ENCODE results near the gene EVL.

Gene EVL

GRCh38 chr14:100132161-100132902 is 67.1 kb downstream of the EVL start:
- Histone ChIP-seq H3K27ac (replicated peaks) (no peak overlapping the region), H3K27me3 (ENCODE audit: insufficient read depth, poor library complexity, severe bottlenecking) (no peaks in the 10 kb centered on the region), H3K4me3 (replicated peaks; ENCODE audit: insufficient read depth, low read length) (no peak overlapping the region)
- TF ChIP-seq CTCF (IDR thresholded peaks at IDR 0.05; ENCODE audit: insufficient read depth, low read length): no peak
- TF ChIP-seq GABPA (IDR thresholded peaks at IDR 0.05; ENCODE audit: low read depth): no peak
- no peak for TF ChIP-seq POLR2AphosphoS5 (IDR thresholded peaks at IDR 0.05; ENCODE audit: low read depth)
- TF ChIP-seq, protein P1, sequence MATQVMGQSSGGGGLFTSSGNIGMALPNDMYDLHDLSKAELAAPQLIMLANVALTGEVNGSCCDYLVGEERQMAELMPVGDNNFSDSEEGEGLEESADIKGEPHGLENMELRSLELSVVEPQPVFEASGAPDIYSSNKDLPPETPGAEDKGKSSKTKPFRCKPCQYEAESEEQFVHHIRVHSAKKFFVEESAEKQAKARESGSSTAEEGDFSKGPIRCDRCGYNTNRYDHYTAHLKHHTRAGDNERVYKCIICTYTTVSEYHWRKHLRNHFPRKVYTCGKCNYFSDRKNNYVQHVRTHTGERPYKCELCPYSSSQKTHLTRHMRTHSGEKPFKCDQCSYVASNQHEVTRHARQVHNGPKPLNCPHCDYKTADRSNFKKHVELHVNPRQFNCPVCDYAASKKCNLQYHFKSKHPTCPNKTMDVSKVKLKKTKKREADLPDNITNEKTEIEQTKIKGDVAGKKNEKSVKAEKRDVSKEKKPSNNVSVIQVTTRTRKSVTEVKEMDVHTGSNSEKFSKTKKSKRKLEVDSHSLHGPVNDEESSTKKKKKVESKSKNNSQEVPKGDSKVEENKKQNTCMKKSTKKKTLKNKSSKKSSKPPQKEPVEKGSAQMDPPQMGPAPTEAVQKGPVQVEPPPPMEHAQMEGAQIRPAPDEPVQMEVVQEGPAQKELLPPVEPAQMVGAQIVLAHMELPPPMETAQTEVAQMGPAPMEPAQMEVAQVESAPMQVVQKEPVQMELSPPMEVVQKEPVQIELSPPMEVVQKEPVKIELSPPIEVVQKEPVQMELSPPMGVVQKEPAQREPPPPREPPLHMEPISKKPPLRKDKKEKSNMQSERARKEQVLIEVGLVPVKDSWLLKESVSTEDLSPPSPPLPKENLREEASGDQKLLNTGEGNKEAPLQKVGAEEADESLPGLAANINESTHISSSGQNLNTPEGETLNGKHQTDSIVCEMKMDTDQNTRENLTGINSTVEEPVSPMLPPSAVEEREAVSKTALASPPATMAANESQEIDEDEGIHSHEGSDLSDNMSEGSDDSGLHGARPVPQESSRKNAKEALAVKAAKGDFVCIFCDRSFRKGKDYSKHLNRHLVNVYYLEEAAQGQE (IDR thresholded peaks at IDR 0.05; ENCODE audit: insufficient replicate concordance, low read depth): no peak
- no peak for TF ChIP-seq SPI1 (IDR thresholded peaks at IDR 0.05; ENCODE audit: borderline replicate concordance, low read depth)
- no peak for DNase-seq (ENCODE audit: low read depth in 1 of 2, low spot score in 1 of 2)

- no peaks in the 10 kb centered on the region for H3K27me3 ChIP-seq (ENCODE audit: insufficient read depth, poor library complexity, severe bottlenecking)
- no peak overlapping the region for H3K4me3 ChIP-seq (replicated peaks; ENCODE audit: insufficient read depth, low read length)
- TF ChIP-seq CTCF (IDR thresholded peaks at IDR 0.05; ENCODE audit: insufficient read depth, low read length): no peak
- no peak for TF ChIP-seq GABPA (IDR thresholded peaks at IDR 0.05; ENCODE audit: low read depth)
- TF ChIP-seq, protein P1 (IDR thresholded peaks at IDR 0.05; ENCODE audit: insufficient replicate concordance, low read depth): no peak
- no peak for TF ChIP-seq SPI1 (IDR thresholded peaks at IDR 0.05; ENCODE audit: borderline replicate concordance, low read depth)
- TF ChIP-seq POLR2AphosphoS5 (IDR thresholded peaks at IDR 0.05; ENCODE audit: low read depth): no peak
- H3K27ac ChIP-seq (replicated peaks): no peak overlapping the region
- DNase-seq (ENCODE audit: low read depth in 1 of 2, low spot score in 1 of 2): no peak
Measured at GRCh38 chr14:100132903-100133510, 67.8 kb downstream of the EVL start.

GRCh38 chr14:100134586-100134985 is 69.4 kb downstream of the EVL start:
- H3K27me3 ChIP-seq (ENCODE audit: insufficient read depth, poor library complexity, severe bottlenecking): no peaks in the 10 kb centered on the region
- H3K27ac ChIP-seq (replicated peaks): no peak overlapping the region
- no peak overlapping the region for H3K4me3 ChIP-seq (replicated peaks; ENCODE audit: insufficient read depth, low read length)
- no peak for TF ChIP-seq GABPA (IDR thresholded peaks at IDR 0.05; ENCODE audit: low read depth)
- TF ChIP-seq POLR2AphosphoS5 (IDR thresholded peaks at IDR 0.05; ENCODE audit: low read depth): no peak
- TF ChIP-seq, protein P1 (IDR thresholded peaks at IDR 0.05; ENCODE audit: insufficient replicate concordance, low read depth): no peak
- no peak for TF ChIP-seq CTCF (IDR thresholded peaks at IDR 0.05; ENCODE audit: insufficient read depth, low read length)
- no peak for TF ChIP-seq SPI1 (IDR thresholded peaks at IDR 0.05; ENCODE audit: borderline replicate concordance, low read depth)
- no peak for DNase-seq (ENCODE audit: low read depth in 1 of 2, low spot score in 1 of 2)

Data from HL-60 (cell line).